Measurements from ENCODE around the gene UBE2L3.
"Not testable (repeated sequence)": the region's sequence is repeated elsewhere in the genome, so short reads cannot be mapped to it uniquely, and the experiment has no call there.

The UBE2L3 gene

GRCh38 chr22:21573293-21573734 lies 5.8 kb downstream of the UBE2L3 start:
- POLR2A ChIA-PET: interaction anchor here (1.1 kb wide), 1 partner anchor 69 kb away, joined by 3 read pairs; the partner anchor contains the start of gene SDF2L1
- H3K36me3 ChIP-seq (ENCODE audit: control insufficient read depth in 4 of 4, insufficient read depth in 4 of 4, low read length in 3 of 4): peaks cover 0 to 27% (median 4%) of the 10 kb centered on the region in 4 experiments
- H3K27me3 ChIP-seq (replicated peaks in 2 of 5; ENCODE audit: control insufficient read depth in 4 of 5, insufficient read depth in 5 of 5, low read length in 4 of 5): no peaks in the 10 kb centered on the region
- no peaks in the 10 kb centered on the region for H3K9me3 ChIP-seq (ENCODE audit: control extremely low read depth in 1 of 5, control insufficient read depth in 4 of 5, insufficient read depth in 2 of 5, low read depth in 1 of 5, low read length in 4 of 5)
- peak overlapping the region in 1 of 2 experiments; percentile 9 for H3K27ac ChIP-seq (ENCODE audit: insufficient read depth in 1 of 2, low read depth in 1 of 2, low read length in 2 of 2, poor library complexity in 1 of 2, severe bottlenecking in 2 of 2)
- DNase-seq: no peak
- H3K4me3 ChIP-seq (ENCODE audit: control insufficient read depth in 1 of 7, extremely low read depth in 1 of 7, insufficient read depth in 4 of 7, low read depth in 2 of 7, low read length in 6 of 7): no peak overlapping the region
- peaks cover 20 to 55% (median 39%) of the 10 kb centered on the region in 4 experiments for H3K4me1 ChIP-seq (ENCODE audit: control extremely low read depth in 1 of 4, control insufficient read depth in 4 of 4, insufficient read depth in 4 of 4, low read length in 3 of 4)
- CTCF ChIA-PET: interaction anchor here (1.4 to 1.7 kb wide), 3 partner anchors 9 to 57 kb away, joined by 3 to 6 read pairs (median 3); no protein-coding TSS in a partner anchor
- WGBS (ENCODE audit: insufficient coverage): 91% methylated on average over 6 of the region's 6 CpGs

GRCh38 chr22:21573750-21574494 lies 6.4 kb downstream of the UBE2L3 start:
- Histone ChIP-seq H3K9me3 (ENCODE audit: control extremely low read depth in 1 of 5, control insufficient read depth in 4 of 5, insufficient read depth in 2 of 5, low read depth in 1 of 5, low read length in 4 of 5) (no peaks in the 10 kb centered on the region), H3K4me3 (ENCODE audit: control insufficient read depth in 1 of 7, extremely low read depth in 1 of 7, insufficient read depth in 4 of 7, low read depth in 2 of 7, low read length in 6 of 7) (no peak overlapping the region), H3K36me3 (ENCODE audit: control insufficient read depth in 4 of 4, insufficient read depth in 4 of 4, low read length in 3 of 4) (peaks cover 0 to 31% (median 5%) of the 10 kb centered on the region in 4 experiments), H3K4me1 (ENCODE audit: control extremely low read depth in 1 of 4, control insufficient read depth in 4 of 4, insufficient read depth in 4 of 4, low read length in 3 of 4) (peaks cover 20 to 49% (median 34%) of the 10 kb centered on the region in 4 experiments), H3K27me3 (replicated peaks in 2 of 5; ENCODE audit: control insufficient read depth in 4 of 5, insufficient read depth in 5 of 5, low read length in 4 of 5) (no peaks in the 10 kb centered on the region), H3K27ac (ENCODE audit: insufficient read depth in 1 of 2, low read depth in 1 of 2, low read length in 2 of 2, poor library complexity in 1 of 2, severe bottlenecking in 2 of 2) (no peak overlapping the region)
- POLR2A ChIA-PET: no interaction called here
- CTCF ChIA-PET: interaction anchor here (0.8 to 1.7 kb wide), 6 partner anchors 8 to 57 kb away, joined by 3 to 6 read pairs (median 3); no protein-coding TSS in a partner anchor
- WGBS (ENCODE audit: insufficient coverage): 100% methylated on average over 3 of the region's 5 CpGs
- no peak for DNase-seq

GRCh38 chr22:21579474-21579851 lies 11.9 kb downstream of the UBE2L3 start:
- Histone ChIP-seq H3K4me3 (ENCODE audit: control insufficient read depth in 1 of 7, extremely low read depth in 1 of 7, insufficient read depth in 4 of 7, low read depth in 2 of 7, low read length in 6 of 7) (no peak overlapping the region), H3K27ac (ENCODE audit: insufficient read depth in 1 of 2, low read depth in 1 of 2, low read length in 2 of 2, poor library complexity in 1 of 2, severe bottlenecking in 2 of 2) (no peak overlapping the region), H3K9me3 (ENCODE audit: control extremely low read depth in 1 of 5, control insufficient read depth in 4 of 5, insufficient read depth in 2 of 5, low read depth in 1 of 5, low read length in 4 of 5) (no peaks in the 10 kb centered on the region), H3K36me3 (ENCODE audit: control insufficient read depth in 4 of 4, insufficient read depth in 4 of 4, low read length in 3 of 4) (peaks cover 0 to 19% (median 4%) of the 10 kb centered on the region in 4 experiments), H3K4me1 (ENCODE audit: control extremely low read depth in 1 of 4, control insufficient read depth in 4 of 4, insufficient read depth in 4 of 4, low read length in 3 of 4) (peaks cover 0 to 4% (median 1%) of the 10 kb centered on the region in 4 experiments), H3K27me3 (replicated peaks in 2 of 5; ENCODE audit: control insufficient read depth in 4 of 5, insufficient read depth in 5 of 5, low read length in 4 of 5) (no peaks in the 10 kb centered on the region)
- DNase-seq: no peak
- 97% methylated on average over 6 of the region's 6 CpGs for WGBS (ENCODE audit: insufficient coverage)
- POLR2A ChIA-PET: interaction anchor here (0.6 kb wide), 1 partner anchor 92 kb away, joined by 3 read pairs; no protein-coding TSS in a partner anchor
- CTCF ChIA-PET: interaction anchor here (0.8 to 1.8 kb wide), 5 partner anchors 10 to 68 kb away, joined by 3 to 5 read pairs (median 4); no protein-coding TSS in a partner anchor

GRCh38 chr22:21580623-21581007 lies 13.1 kb downstream of the UBE2L3 start:
- POLR2A ChIA-PET; CTCF ChIA-PET; H3K27me3 ChIP-seq (replicated peaks in 2 of 5; ENCODE audit: control insufficient read depth in 4 of 5, insufficient read depth in 5 of 5, low read length in 4 of 5); H3K27ac ChIP-seq (ENCODE audit: insufficient read depth in 1 of 2, low read depth in 1 of 2, low read length in 2 of 2, poor library complexity in 1 of 2, severe bottlenecking in 2 of 2); H3K4me1 ChIP-seq (ENCODE audit: control extremely low read depth in 1 of 4, control insufficient read depth in 4 of 4, insufficient read depth in 4 of 4, low read length in 3 of 4); DNase-seq; H3K4me3 ChIP-seq (ENCODE audit: control insufficient read depth in 1 of 7, extremely low read depth in 1 of 7, insufficient read depth in 4 of 7, low read depth in 2 of 7, low read length in 6 of 7); H3K9me3 ChIP-seq (ENCODE audit: control extremely low read depth in 1 of 5, control insufficient read depth in 4 of 5, insufficient read depth in 2 of 5, low read depth in 1 of 5, low read length in 4 of 5): not testable (repeated sequence)
- WGBS (ENCODE audit: insufficient coverage): 96% methylated on average over 5 of the region's 9 CpGs
- H3K36me3 ChIP-seq (ENCODE audit: control insufficient read depth in 4 of 4, insufficient read depth in 4 of 4, low read length in 3 of 4): peaks cover 0 to 23% (median 7%) of the 10 kb centered on the region in 4 experiments

- WGBS (ENCODE audit: insufficient coverage): 99% methylated on average over 10 of the region's 10 CpGs
- H3K27me3 ChIP-seq (replicated peaks in 2 of 5; ENCODE audit: control insufficient read depth in 4 of 5, insufficient read depth in 5 of 5, low read length in 4 of 5); H3K27ac ChIP-seq (ENCODE audit: insufficient read depth in 1 of 2, low read depth in 1 of 2, low read length in 2 of 2, poor library complexity in 1 of 2, severe bottlenecking in 2 of 2); POLR2A ChIA-PET; H3K9me3 ChIP-seq (ENCODE audit: control extremely low read depth in 1 of 5, control insufficient read depth in 4 of 5, insufficient read depth in 2 of 5, low read depth in 1 of 5, low read length in 4 of 5); H3K4me1 ChIP-seq (ENCODE audit: control extremely low read depth in 1 of 4, control insufficient read depth in 4 of 4, insufficient read depth in 4 of 4, low read length in 3 of 4); DNase-seq; H3K4me3 ChIP-seq (ENCODE audit: control insufficient read depth in 1 of 7, extremely low read depth in 1 of 7, insufficient read depth in 4 of 7, low read depth in 2 of 7, low read length in 6 of 7): not testable (repeated sequence)
- peaks cover 0 to 24% (median 7%) of the 10 kb centered on the region in 4 experiments for H3K36me3 ChIP-seq (ENCODE audit: control insufficient read depth in 4 of 4, insufficient read depth in 4 of 4, low read length in 3 of 4)
- CTCF ChIA-PET: interaction anchor here (1.0 to 1.9 kb wide), 2 partner anchors 7 to 24 kb away, joined by 3 to 6 read pairs; no protein-coding TSS in a partner anchor
Observed at GRCh38 chr22:21581009-21581713, 13.6 kb downstream of the UBE2L3 start.

- DNase-seq: no peak
- Histone ChIP-seq H3K27me3 (replicated peaks in 2 of 5; ENCODE audit: control insufficient read depth in 4 of 5, insufficient read depth in 5 of 5, low read length in 4 of 5) (no peaks in the 10 kb centered on the region), H3K9me3 (ENCODE audit: control extremely low read depth in 1 of 5, control insufficient read depth in 4 of 5, insufficient read depth in 2 of 5, low read depth in 1 of 5, low read length in 4 of 5) (no peaks in the 10 kb centered on the region), H3K27ac (ENCODE audit: insufficient read depth in 1 of 2, low read depth in 1 of 2, low read length in 2 of 2, poor library complexity in 1 of 2, severe bottlenecking in 2 of 2) (peak overlapping the region in 1 of 2 experiments; percentile 47), H3K4me3 (ENCODE audit: control insufficient read depth in 1 of 7, extremely low read depth in 1 of 7, insufficient read depth in 4 of 7, low read depth in 2 of 7, low read length in 6 of 7) (no peak overlapping the region), H3K36me3 (ENCODE audit: control insufficient read depth in 4 of 4, insufficient read depth in 4 of 4, low read length in 3 of 4) (peaks cover 0 to 21% (median 5%) of the 10 kb centered on the region in 4 experiments), H3K4me1 (ENCODE audit: control extremely low read depth in 1 of 4, control insufficient read depth in 4 of 4, insufficient read depth in 4 of 4, low read length in 3 of 4) (peaks cover 3 to 15% (median 10%) of the 10 kb centered on the region in 4 experiments)
- ChIA-PET POLR2A (no interaction called here), CTCF (interaction anchor here (0.7 to 1.9 kb wide), 2 partner anchors 9 to 46 kb away, joined by 3 to 6 read pairs; no protein-coding TSS in a partner anchor)
- WGBS (ENCODE audit: insufficient coverage): 88% methylated on average over 6 of the region's 10 CpGs
Observed at GRCh38 chr22:21582801-21583740, 15.6 kb downstream of the UBE2L3 start.
